ENCODE data around the gene MCM9. TPM values are rescaled to one million over a fixed set of nuclear protein-coding genes. Genes with fewer than 3 reads are reported as not detected.

Gene MCM9
- total RNA-seq, 1 donor from 2014 or later = 29.0 TPM

DNA sequence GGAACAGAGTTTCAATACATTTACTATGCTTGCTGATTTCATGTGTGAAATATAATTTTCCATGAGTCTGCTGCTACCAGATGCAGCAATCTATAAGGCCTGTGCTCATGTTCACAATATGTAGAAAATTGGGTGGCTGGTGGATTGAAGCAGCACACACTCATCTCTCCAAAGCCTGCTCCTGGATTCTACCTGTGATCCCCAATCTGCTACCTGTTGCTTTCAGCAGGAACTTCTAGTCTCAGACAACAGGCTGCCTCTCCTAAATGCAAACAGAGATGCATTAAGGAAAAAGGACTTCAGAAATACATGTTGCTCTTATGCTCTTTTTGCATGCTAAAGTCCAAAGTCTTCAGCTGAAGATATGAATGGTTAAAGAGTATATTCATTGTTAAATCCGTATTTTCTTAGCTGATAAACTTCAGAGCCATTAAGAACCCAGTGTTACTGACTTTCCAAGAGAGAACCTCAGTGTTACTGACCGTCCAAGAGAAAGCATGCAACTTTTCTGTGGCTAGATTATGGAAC lies 30.9 kb upstream of the MCM9 start:
- Histone ChIP-seq H3K4me1 (no peaks in the 10 kb centered on the region), H2AFZ (replicated peaks) (no peak overlapping the region), H3K27ac (no peak overlapping the region), H3K79me2 (ENCODE audit: low read depth) (no peaks in the 10 kb centered on the region), H3K9me3 (ENCODE audit: low read depth) (no peaks in the 10 kb centered on the region), H4K20me1 (ENCODE audit: low read depth) (no peaks in the 10 kb centered on the region), H3K4me3 (no peak overlapping the region), H3K4me2 (no peak overlapping the region), H3K9ac (no peak overlapping the region), H3K27me3 (no peaks in the 10 kb centered on the region), H3F3A (ENCODE audit: low read depth) (peaks cover 3% of the 10 kb centered on the region), H3K36me3 (no peaks in the 10 kb centered on the region)
- no peaks in the 10 kb centered on the region for H3K9me3 Mint-ChIP-seq
- no peaks in the 10 kb centered on the region for H3K36me3 Mint-ChIP-seq
- no peaks in the 10 kb centered on the region for H3K4me1 Mint-ChIP-seq
- DNase-seq (ENCODE audit: low spot score) = no peak
- H3K27ac Mint-ChIP-seq = no peak overlapping the region
- H3K27me3 Mint-ChIP-seq (ENCODE audit: insufficient read depth, low read depth) = no peaks in the 10 kb centered on the region
- no peak for TF ChIP-seq CTCF (IDR thresholded peaks at IDR 0.05)
- no peak for TF ChIP-seq EZH2phosphoT487 (IDR thresholded peaks at IDR 0.05)
- TF ChIP-seq EZH2 (IDR thresholded peaks at IDR 0.05) = no peak
- no peak overlapping the region for H3K4me3 Mint-ChIP-seq

- H3K4me3 Mint-ChIP-seq = no peak overlapping the region
- no peak overlapping the region for H3K4me2 ChIP-seq
- no peak overlapping the region for H2AFZ ChIP-seq (replicated peaks)
- no peaks in the 10 kb centered on the region for H3K36me3 Mint-ChIP-seq
- H3F3A ChIP-seq (ENCODE audit: low read depth) = peaks cover 3% of the 10 kb centered on the region
- no peak overlapping the region for H3K27ac Mint-ChIP-seq
- no peak for DNase-seq (ENCODE audit: low spot score)
- no peaks in the 10 kb centered on the region for H3K9me3 ChIP-seq (ENCODE audit: low read depth)
- no peaks in the 10 kb centered on the region for H3K36me3 ChIP-seq
- H3K27ac ChIP-seq = no peak overlapping the region
- H3K27me3 Mint-ChIP-seq (ENCODE audit: insufficient read depth, low read depth) = no peaks in the 10 kb centered on the region
- no peaks in the 10 kb centered on the region for H3K9me3 Mint-ChIP-seq
- no peaks in the 10 kb centered on the region for H3K4me1 Mint-ChIP-seq
- no peaks in the 10 kb centered on the region for H3K4me1 ChIP-seq
- H3K27me3 ChIP-seq = no peaks in the 10 kb centered on the region
- no peaks in the 10 kb centered on the region for H4K20me1 ChIP-seq (ENCODE audit: low read depth)
- H3K79me2 ChIP-seq (ENCODE audit: low read depth) = no peaks in the 10 kb centered on the region
- no peak overlapping the region for H3K9ac ChIP-seq
- TF ChIP-seq EZH2 (IDR thresholded peaks at IDR 0.05) (no peak), CTCF (IDR thresholded peaks at IDR 0.05) (no peak), EZH2phosphoT487 (IDR thresholded peaks at IDR 0.05) (no peak)
- no peak overlapping the region for H3K4me3 ChIP-seq
Observed at GRCh38 chr6:118965371-118965770, 30.4 kb upstream of the MCM9 start.

GRCh38 chr6:118963003-118963402 lies 28.0 kb upstream of the MCM9 start:
- H3K4me3 ChIP-seq = no peak overlapping the region

More at GRCh38 chr6:118963003-118963402, 28.0 kb upstream of the MCM9 start:
- Mint-ChIP-seq H3K4me3 (no peak overlapping the region), H3K36me3 (peaks cover 4% of the 10 kb centered on the region), H3K4me1 (no peaks in the 10 kb centered on the region), H3K27ac (no peak overlapping the region), H3K27me3 (ENCODE audit: insufficient read depth, low read depth) (no peaks in the 10 kb centered on the region), H3K9me3 (no peaks in the 10 kb centered on the region)
- Histone ChIP-seq H3K9ac (no peak overlapping the region), H3K4me2 (no peak overlapping the region), H3K79me2 (ENCODE audit: low read depth) (no peaks in the 10 kb centered on the region), H3K4me1 (no peaks in the 10 kb centered on the region), H3K9me3 (ENCODE audit: low read depth) (no peaks in the 10 kb centered on the region), H4K20me1 (ENCODE audit: low read depth) (no peaks in the 10 kb centered on the region), H3F3A (ENCODE audit: low read depth) (no peaks in the 10 kb centered on the region), H3K27ac (no peak overlapping the region), H3K36me3 (no peaks in the 10 kb centered on the region), H2AFZ (replicated peaks) (no peak overlapping the region), H3K27me3 (no peaks in the 10 kb centered on the region)
- TF ChIP-seq CTCF (IDR thresholded peaks at IDR 0.05) (peak; percentile 33), EZH2phosphoT487 (IDR thresholded peaks at IDR 0.05) (no peak)
- DNase-seq (ENCODE audit: low spot score) = no peak
